ENCODE measurements around the gene TEX2.

Gene TEX2

DNA sequence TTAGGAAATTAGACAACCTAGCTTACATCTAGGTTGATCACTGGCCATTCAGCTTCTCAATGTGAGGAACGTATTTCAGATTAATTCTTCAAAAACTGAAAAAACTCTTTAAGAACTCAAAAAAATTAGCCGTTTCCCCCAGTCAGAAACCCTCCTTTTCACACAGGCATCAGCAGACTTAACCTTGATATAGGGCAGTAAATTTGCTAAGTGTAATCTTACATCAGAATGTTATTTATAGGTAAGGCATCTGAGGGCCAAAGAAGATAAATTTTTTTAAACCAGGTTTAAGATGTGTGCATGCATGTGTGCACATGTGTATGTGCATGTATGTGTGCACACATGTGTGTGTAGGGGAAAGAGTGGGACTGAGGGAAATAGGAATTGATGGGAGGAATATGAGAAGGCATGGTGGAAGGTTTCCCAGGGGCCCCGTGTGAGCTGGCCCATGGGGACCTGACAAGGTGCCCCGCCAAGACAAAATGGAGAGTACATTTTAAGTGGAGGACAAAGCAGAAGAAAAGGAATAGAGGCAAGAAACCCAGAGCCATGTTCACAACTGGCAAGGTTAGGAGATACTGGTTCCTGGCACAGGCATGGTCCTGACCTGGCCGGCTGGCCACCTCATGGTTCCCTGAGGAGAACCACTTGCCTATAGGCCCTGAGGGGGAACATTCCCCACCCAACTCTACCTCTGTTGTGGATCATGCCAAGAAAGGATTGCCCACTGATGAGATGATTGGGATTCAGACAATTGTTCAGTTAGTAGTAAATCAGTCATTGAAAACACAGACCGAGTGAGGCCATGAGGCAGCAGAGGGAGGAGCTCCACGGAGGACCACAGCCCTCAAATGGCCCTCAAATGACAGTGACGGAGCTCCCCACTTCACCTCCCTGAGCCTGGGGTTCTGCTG, 33.0 kb downstream of the TEX2 start:
- Histone ChIP-seq H3K4me3 (replicated peaks; ENCODE audit: insufficient read depth, low read length) (no peak overlapping the region), H3K27me3 (ENCODE audit: insufficient read depth, poor library complexity, severe bottlenecking) (no peaks in the 10 kb centered on the region), H3K27ac (replicated peaks) (no peak overlapping the region)
- TF ChIP-seq, protein P1, sequence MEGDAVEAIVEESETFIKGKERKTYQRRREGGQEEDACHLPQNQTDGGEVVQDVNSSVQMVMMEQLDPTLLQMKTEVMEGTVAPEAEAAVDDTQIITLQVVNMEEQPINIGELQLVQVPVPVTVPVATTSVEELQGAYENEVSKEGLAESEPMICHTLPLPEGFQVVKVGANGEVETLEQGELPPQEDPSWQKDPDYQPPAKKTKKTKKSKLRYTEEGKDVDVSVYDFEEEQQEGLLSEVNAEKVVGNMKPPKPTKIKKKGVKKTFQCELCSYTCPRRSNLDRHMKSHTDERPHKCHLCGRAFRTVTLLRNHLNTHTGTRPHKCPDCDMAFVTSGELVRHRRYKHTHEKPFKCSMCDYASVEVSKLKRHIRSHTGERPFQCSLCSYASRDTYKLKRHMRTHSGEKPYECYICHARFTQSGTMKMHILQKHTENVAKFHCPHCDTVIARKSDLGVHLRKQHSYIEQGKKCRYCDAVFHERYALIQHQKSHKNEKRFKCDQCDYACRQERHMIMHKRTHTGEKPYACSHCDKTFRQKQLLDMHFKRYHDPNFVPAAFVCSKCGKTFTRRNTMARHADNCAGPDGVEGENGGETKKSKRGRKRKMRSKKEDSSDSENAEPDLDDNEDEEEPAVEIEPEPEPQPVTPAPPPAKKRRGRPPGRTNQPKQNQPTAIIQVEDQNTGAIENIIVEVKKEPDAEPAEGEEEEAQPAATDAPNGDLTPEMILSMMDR (IDR thresholded peaks at IDR 0.05; ENCODE audit: insufficient read depth, low read length): no peak
- no peak for TF ChIP-seq GABPA (IDR thresholded peaks at IDR 0.05; ENCODE audit: low read depth)
- TF ChIP-seq, protein P2, sequence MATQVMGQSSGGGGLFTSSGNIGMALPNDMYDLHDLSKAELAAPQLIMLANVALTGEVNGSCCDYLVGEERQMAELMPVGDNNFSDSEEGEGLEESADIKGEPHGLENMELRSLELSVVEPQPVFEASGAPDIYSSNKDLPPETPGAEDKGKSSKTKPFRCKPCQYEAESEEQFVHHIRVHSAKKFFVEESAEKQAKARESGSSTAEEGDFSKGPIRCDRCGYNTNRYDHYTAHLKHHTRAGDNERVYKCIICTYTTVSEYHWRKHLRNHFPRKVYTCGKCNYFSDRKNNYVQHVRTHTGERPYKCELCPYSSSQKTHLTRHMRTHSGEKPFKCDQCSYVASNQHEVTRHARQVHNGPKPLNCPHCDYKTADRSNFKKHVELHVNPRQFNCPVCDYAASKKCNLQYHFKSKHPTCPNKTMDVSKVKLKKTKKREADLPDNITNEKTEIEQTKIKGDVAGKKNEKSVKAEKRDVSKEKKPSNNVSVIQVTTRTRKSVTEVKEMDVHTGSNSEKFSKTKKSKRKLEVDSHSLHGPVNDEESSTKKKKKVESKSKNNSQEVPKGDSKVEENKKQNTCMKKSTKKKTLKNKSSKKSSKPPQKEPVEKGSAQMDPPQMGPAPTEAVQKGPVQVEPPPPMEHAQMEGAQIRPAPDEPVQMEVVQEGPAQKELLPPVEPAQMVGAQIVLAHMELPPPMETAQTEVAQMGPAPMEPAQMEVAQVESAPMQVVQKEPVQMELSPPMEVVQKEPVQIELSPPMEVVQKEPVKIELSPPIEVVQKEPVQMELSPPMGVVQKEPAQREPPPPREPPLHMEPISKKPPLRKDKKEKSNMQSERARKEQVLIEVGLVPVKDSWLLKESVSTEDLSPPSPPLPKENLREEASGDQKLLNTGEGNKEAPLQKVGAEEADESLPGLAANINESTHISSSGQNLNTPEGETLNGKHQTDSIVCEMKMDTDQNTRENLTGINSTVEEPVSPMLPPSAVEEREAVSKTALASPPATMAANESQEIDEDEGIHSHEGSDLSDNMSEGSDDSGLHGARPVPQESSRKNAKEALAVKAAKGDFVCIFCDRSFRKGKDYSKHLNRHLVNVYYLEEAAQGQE (IDR thresholded peaks at IDR 0.05; ENCODE audit: insufficient replicate concordance, low read depth): no peak
- no peak for TF ChIP-seq SPI1 (IDR thresholded peaks at IDR 0.05; ENCODE audit: borderline replicate concordance, low read depth)
- no peak for TF ChIP-seq POLR2AphosphoS5 (IDR thresholded peaks at IDR 0.05; ENCODE audit: low read depth)
- DNase-seq (ENCODE audit: low read depth in 1 of 2, low spot score in 1 of 2): no peak

GRCh38 chr17:64226132-64226531, 36.9 kb downstream of the TEX2 start:
- Histone ChIP-seq H3K27me3 (ENCODE audit: insufficient read depth, poor library complexity, severe bottlenecking) (no peaks in the 10 kb centered on the region), H3K27ac (replicated peaks) (no peak overlapping the region), H3K4me3 (replicated peaks; ENCODE audit: insufficient read depth, low read length) (no peak overlapping the region)
- TF ChIP-seq POLR2AphosphoS5 (IDR thresholded peaks at IDR 0.05; ENCODE audit: low read depth): no peak
- TF ChIP-seq SPI1 (IDR thresholded peaks at IDR 0.05; ENCODE audit: borderline replicate concordance, low read depth): no peak
- TF ChIP-seq, protein P1 (IDR thresholded peaks at IDR 0.05; ENCODE audit: insufficient read depth, low read length): no peak
- TF ChIP-seq GABPA (IDR thresholded peaks at IDR 0.05; ENCODE audit: low read depth): no peak
- TF ChIP-seq, protein P2 (IDR thresholded peaks at IDR 0.05; ENCODE audit: insufficient replicate concordance, low read depth): no peak
- DNase-seq (ENCODE audit: low read depth in 1 of 2, low spot score in 1 of 2): no peak

GRCh38 chr17:64225410-64225809, 37.6 kb downstream of the TEX2 start:
- no peak overlapping the region for H3K27ac ChIP-seq (replicated peaks)
- DNase-seq (ENCODE audit: low read depth in 1 of 2, low spot score in 1 of 2): no peak
- H3K4me3 ChIP-seq (replicated peaks; ENCODE audit: insufficient read depth, low read length): no peak overlapping the region
- no peak for TF ChIP-seq POLR2AphosphoS5 (IDR thresholded peaks at IDR 0.05; ENCODE audit: low read depth)
- TF ChIP-seq, protein P2 (IDR thresholded peaks at IDR 0.05; ENCODE audit: insufficient replicate concordance, low read depth): no peak
- TF ChIP-seq GABPA (IDR thresholded peaks at IDR 0.05; ENCODE audit: low read depth): no peak
- TF ChIP-seq, protein P1 (IDR thresholded peaks at IDR 0.05; ENCODE audit: insufficient read depth, low read length): no peak
- no peak for TF ChIP-seq SPI1 (IDR thresholded peaks at IDR 0.05; ENCODE audit: borderline replicate concordance, low read depth)
- H3K27me3 ChIP-seq (ENCODE audit: insufficient read depth, poor library complexity, severe bottlenecking): no peaks in the 10 kb centered on the region

All from HL-60 (cell line).